Gastrocnemius medialis (tissue), 4 donors: ENCODE results near the gene MATN1. TPM values are rescaled to one million over a fixed set of nuclear protein-coding genes. Genes with fewer than 3 reads are reported as not detected.

Experiments
- ATAC-seq, 2 donors: fragments of 150-250 bp; one replicate each; pipeline ENCODE4 v1.9.1; 2016
- DNase-seq, 2 donors: peaks; one replicate each; pipeline ENCODE4 v3.0.0-alpha.2; 2019
- H3K27ac ChIP-seq, 4 donors: fragments of 200-600 bp; sonication (generic); 1 replicate in 1 of 4; 2 replicates in 3 of 4; pipeline ENCODE4 v1.5.1; 2016 to 2018; ENCODE audit warnings: mild to moderate bottlenecking in 2 of 4, moderate library complexity in 1 of 4
- H3K27me3 ChIP-seq, 3 donors: fragments of 200-600 bp; sonication (generic) in 2 of 3; 1 replicate in 1 of 3; 2 replicates in 2 of 3; pipeline versions ENCODE4 v1.5.1 to v1.6.0; 2016 to 2019; ENCODE audit warnings: mild to moderate bottlenecking in 1 of 3, moderate library complexity in 1 of 3
- H3K36me3 ChIP-seq, 2 donors: fragments of 200-600 bp; sonication (generic) in 1 of 2; one replicate each; pipeline ENCODE4 v1.5.1; 2017 to 2018
- H3K4me1 ChIP-seq, 2 donors: fragments of 200-600 bp; sonication (generic) in 1 of 2; one replicate each; pipeline ENCODE4 v1.5.1; 2016 to 2017; ENCODE audit warnings: mild to moderate bottlenecking in 2 of 2
- H3K4me3 ChIP-seq, 4 donors: fragments of 200-600 bp; sonication (generic) in 3 of 4; 1 replicate in 1 of 4; 2 replicates in 3 of 4; pipeline ENCODE4 v1.5.1; 2016 to 2019; ENCODE audit warnings: mild to moderate bottlenecking in 2 of 4
- H3K9me3 ChIP-seq, 3 donors: fragments of 200-600 bp; sonication (generic) in 2 of 3; 1 replicate in 1 of 3; 2 replicates in 2 of 3; pipeline ENCODE4 v1.5.1; 2016 to 2019
- CTCF ChIP-seq, 5 experiments: fragments of 450-650 bp in 3 of 5; fragments of 200-600 bp in 2 of 5; sonication (generic) in 2 of 5; IDR thresholded peaks in 4 of 5; conservative IDR thresholded peaks in 1 of 5; 1 replicate in 4 of 5; 2 replicates in 1 of 5; pipeline ENCODE4 v1.5.1; 2016 to 2019; ENCODE audit warnings: antibody characterized with exemption in 5 of 5, mild to moderate bottlenecking in 3 of 5, moderate library complexity in 3 of 5
- POLR2A ChIP-seq, 2 donors: fragments of 450-650 bp; IDR thresholded peaks; one replicate each; pipeline ENCODE4 v1.6.1; 2017; ENCODE audit warnings: antibody characterized with exemption in 2 of 2, mild to moderate bottlenecking in 2 of 2, moderate library complexity in 2 of 2
- in situ Hi-C, 4 donors: fragments of 200-750 bp; cut with MboI; loops; one replicate each; pipeline versions ENCODE4 v1.15.0 to v1.8.0; 2017; ENCODE audit warnings: low sequenced_read_pairs in 4 of 4
- intact Hi-C: fragments of 100-400 bp; cut with DNase I; formaldehyde crosslinking; loops from one replicate; pipeline ENCODE4 v1.15.1; 2023; ENCODE audit warnings: low total_unique reads
- total RNA-seq, 4 donors: library from RNA; depleted of rRNA; stranded (reverse); fragments of >200 nt; gene quantifications; one replicate each; pipeline versions ENCODE4 v1.1.0 to v1.2.3, GENCODE V29; 2016

MATN1 gene
- total RNA-seq, 4 donors from 2014 or later: not detected

DNA sequence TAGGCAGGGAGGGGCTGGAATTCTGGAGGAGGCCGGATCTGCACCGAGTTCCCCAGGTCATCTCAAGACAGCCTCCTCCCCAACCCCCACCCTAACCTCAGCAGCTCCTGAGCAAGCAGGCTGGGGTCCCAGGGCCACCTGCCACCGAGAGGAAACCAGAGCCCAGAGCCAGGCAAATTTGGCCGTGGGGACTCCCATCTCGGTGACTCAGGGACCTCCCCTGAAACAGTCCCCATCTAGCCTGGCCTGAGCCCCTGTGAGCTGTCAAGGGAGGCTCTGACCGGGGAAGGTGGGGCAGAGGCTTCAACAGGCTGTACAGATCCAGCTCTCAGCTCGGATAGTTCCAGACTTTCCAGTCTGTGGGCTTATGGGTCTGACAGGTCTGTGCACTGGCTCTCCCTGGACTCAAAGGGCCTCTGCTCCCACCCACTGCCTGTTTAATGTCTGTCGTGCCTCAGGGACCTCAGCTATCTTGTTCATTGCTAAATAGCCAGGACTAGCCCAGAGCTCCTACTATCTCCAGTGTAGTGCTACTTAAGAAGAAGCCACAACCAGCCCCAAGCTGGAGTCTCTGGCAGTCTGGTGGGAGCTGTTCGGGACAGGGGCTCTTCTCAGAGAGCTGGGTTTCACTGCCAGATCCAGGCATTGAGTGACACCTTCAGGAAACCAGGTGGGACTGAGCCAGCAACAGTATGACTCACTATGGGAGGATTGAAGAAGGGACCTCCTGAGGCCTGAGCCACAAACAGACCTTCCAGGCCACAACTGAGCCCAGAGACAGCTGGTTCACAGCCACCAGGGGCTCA lies 25.6 kb downstream of the MATN1 start:
- intact Hi-C loops (no loop called here), in situ Hi-C loops (loop anchor here in 3 of 4 donors (25.0 kb wide), 4 partner anchors 910 to 1910 kb away; partner anchors contain the start of genes MECR (in 1 of the 3) and PTPRU (in 1 of the 3))
- Histone ChIP-seq H3K9me3 (no peaks in the 10 kb centered on the region), H3K4me3 (no peak overlapping the region), H3K27ac (no peak overlapping the region), H3K4me1 (peaks cover 0 to 5% of the 10 kb centered on the region in 2 donors), H3K36me3 (no peaks in the 10 kb centered on the region), H3K27me3 (no peaks in the 10 kb centered on the region)
- ATAC-seq (peak in 1 of 2 donors; percentile 5), DNase-seq (no peak)
- TF ChIP-seq POLR2A (IDR thresholded peaks at IDR 0.05) (no peak), CTCF (IDR thresholded peaks at IDR 0.05 in 4 of 5, conservative IDR thresholded peaks at IDR 0.05 in 1 of 5) (no peak)

DNA sequence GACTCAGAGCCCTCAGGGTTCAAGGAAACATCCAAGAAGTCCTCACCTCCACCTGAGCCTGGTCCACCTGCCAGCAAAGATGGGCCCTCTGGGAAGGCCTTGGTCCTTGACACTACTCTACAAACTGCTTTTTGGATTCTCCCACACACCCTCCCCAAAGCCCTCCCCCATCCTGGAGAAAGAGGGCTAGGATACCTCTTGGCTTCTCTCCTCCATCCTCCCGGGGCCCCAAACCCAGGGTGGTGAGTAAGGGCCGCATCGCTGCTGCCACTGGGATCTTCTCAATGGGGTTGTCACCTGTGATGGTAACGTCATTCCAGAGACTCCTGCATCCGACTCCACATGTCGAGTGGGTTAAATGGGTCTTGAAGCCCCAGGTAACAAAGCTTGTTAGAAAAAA lies 26.6 kb downstream of the MATN1 start:
- ATAC-seq (no peak), DNase-seq (no peak)
- intact Hi-C loops: no loop called here
- TF ChIP-seq POLR2A (IDR thresholded peaks at IDR 0.05) (no peak), CTCF (IDR thresholded peaks at IDR 0.05 in 4 of 5, conservative IDR thresholded peaks at IDR 0.05 in 1 of 5) (no peak)
- Histone ChIP-seq H3K27me3 (no peaks in the 10 kb centered on the region), H3K4me1 (peaks cover 0 to 5% of the 10 kb centered on the region in 2 donors), H3K36me3 (no peaks in the 10 kb centered on the region), H3K4me3 (no peak overlapping the region), H3K27ac (no peak overlapping the region), H3K9me3 (no peaks in the 10 kb centered on the region)
- in situ Hi-C loops: loop anchor here in 3 of 4 donors (25.0 kb wide), 4 partner anchors 910 to 1910 kb away; partner anchors contain the start of genes MECR (in 1 of the 3) and PTPRU (in 1 of the 3)

DNA sequence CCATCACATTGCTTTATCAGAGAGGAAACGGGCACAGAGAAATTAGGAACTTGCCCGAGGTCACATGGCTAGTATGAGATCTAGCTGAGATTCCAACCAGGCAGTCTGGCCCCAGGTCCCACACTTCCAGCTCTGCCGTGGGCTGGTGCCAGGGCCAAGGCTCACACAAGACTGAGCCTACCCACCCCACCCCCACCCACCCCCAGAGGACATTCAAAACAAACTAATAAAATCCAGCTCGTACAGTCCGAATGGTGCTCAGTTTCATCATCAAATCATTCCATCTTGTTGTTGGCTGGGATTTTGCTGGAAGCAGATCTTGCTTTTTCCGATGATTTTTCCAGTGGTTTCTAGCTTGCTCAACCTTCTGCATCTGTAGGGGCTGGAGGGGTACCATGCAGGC lies 27.9 kb downstream of the MATN1 start:
- H3K27me3 ChIP-seq: no peaks in the 10 kb centered on the region
- no peak for TF ChIP-seq POLR2A (IDR thresholded peaks at IDR 0.05)
- TF ChIP-seq CTCF (IDR thresholded peaks at IDR 0.05 in 4 of 5, conservative IDR thresholded peaks at IDR 0.05 in 1 of 5): no peak
- DNase-seq: peak in 1 of 2 donors; percentile 50
- intact Hi-C loops: no loop called here
- no peaks in the 10 kb centered on the region for H3K9me3 ChIP-seq
- H3K27ac ChIP-seq: no peak overlapping the region
- no peaks in the 10 kb centered on the region for H3K36me3 ChIP-seq
- peak; percentile 57 to 66 for ATAC-seq
- H3K4me3 ChIP-seq: no peak overlapping the region
- in situ Hi-C loops: loop anchor here in 3 of 4 donors (25.0 kb wide), 4 partner anchors 908 to 1908 kb away; partner anchors contain the start of genes MECR (in 1 of the 3) and PTPRU (in 1 of the 3)
- peaks cover 0 to 5% of the 10 kb centered on the region in 2 donors for H3K4me1 ChIP-seq

GRCh38 chr1:30694280-30695175 lies 28.9 kb downstream of the MATN1 start:
- Histone ChIP-seq H3K27me3 (no peaks in the 10 kb centered on the region), H3K36me3 (no peaks in the 10 kb centered on the region), H3K9me3 (no peaks in the 10 kb centered on the region), H3K4me3 (no peak overlapping the region), H3K4me1 (peaks cover 0 to 5% of the 10 kb centered on the region in 2 donors), H3K27ac (no peak overlapping the region)
- intact Hi-C loops (no loop called here), in situ Hi-C loops (loop anchor here in 3 of 4 donors (25.0 kb wide), 4 partner anchors 907 to 1907 kb away; partner anchors contain the start of genes MECR (in 1 of the 3) and PTPRU (in 1 of the 3))
- no peak for TF ChIP-seq POLR2A (IDR thresholded peaks at IDR 0.05)
- no peak for TF ChIP-seq CTCF (IDR thresholded peaks at IDR 0.05 in 4 of 5, conservative IDR thresholded peaks at IDR 0.05 in 1 of 5)
- no peak for ATAC-seq
- DNase-seq: no peak
